Panc1 (cell line): Measurements from ENCODE around the gene GATC. TPM values are rescaled to one million over a fixed set of nuclear protein-coding genes. Genes with fewer than 3 reads are reported as not detected.

ENCODE experiments used
- ATAC-seq: fragments of 200-7000 bp; cut with Tn5 transposase; 2 replicates; pipeline ENCODE4 v1.9.1; 2020; ENCODE audit warnings: mild to moderate bottlenecking, moderate library complexity
- BruUV-seq: library from RNA; stranded (reverse); fragments of 400-500 nt; replicated peaks from 2 replicates; lab custom pipeline; 2021; lab: Mats Ljungman, UMichigan
- CTCF ChIA-PET: fragments of 300-600 bp; sonication (Branson Sonifier 250); formaldehyde crosslinking; loops from one replicate; lab custom pipeline; 2022; ENCODE audit warnings: antibody characterized with exemption; lab: Charles Lee
- POLR2A ChIA-PET: fragments of 300-600 bp; sonication (Branson Sonifier 250); formaldehyde crosslinking; loops from one replicate; lab custom pipeline; 2022; ENCODE audit warnings: antibody characterized with exemption; lab: Charles Lee
- DNase-seq: peaks from one replicate; pipeline ENCODE4 v3.0.0-alpha.2; 2010; ENCODE audit warnings: low read depth, low spot score
- H3K27ac ChIP-seq: 2 replicates; pipeline ENCODE4 v1.5.1; 2011; ENCODE audit warnings: mild to moderate bottlenecking, low read length, inconsistent platforms
- H3K27me3 ChIP-seq: fragments of 200-500 bp; sonication (Bioruptor generic); 2 replicates; pipeline ENCODE4 v1.6.0; 2014; ENCODE audit warnings: low read length, inconsistent platforms; ENCODE audit not compliant: control insufficient read depth, insufficient read depth
- H3K36me3 ChIP-seq: fragments of 200-500 bp; sonication (Bioruptor generic); 2 replicates; pipeline ENCODE4 v1.5.1; 2014; ENCODE audit warnings: inconsistent platforms, mild to moderate bottlenecking, low read length, moderate library complexity; ENCODE audit not compliant: control insufficient read depth, insufficient read depth
- H3K4me1 ChIP-seq: 2 replicates; pipeline ENCODE4 v1.5.1; 2011; ENCODE audit warnings: inconsistent platforms, mild to moderate bottlenecking, low read length, moderate library complexity; ENCODE audit not compliant: control insufficient read depth, insufficient read depth
- H3K4me3 ChIP-seq, 2 experiments: 2 replicates each; pipeline ENCODE4 v1.5.1; 2011 to 2012; ENCODE audit warnings: low read depth in 2 of 2, low read length in 2 of 2, mild to moderate bottlenecking in 2 of 2, inconsistent platforms in 1 of 2, moderate library complexity in 1 of 2
- H3K9me3 ChIP-seq: fragments of 200-500 bp; sonication (Bioruptor generic); 2 replicates; pipeline ENCODE4 v1.5.1; 2014; ENCODE audit warnings: low read depth, mild to moderate bottlenecking, inconsistent platforms, low read length, moderate library complexity; ENCODE audit not compliant: control insufficient read depth, insufficient read depth
- CTCF ChIP-seq: fragments of 450-650 bp; IDR thresholded peaks from 2 replicates; pipeline ENCODE4 v1.5.1; 2017; ENCODE audit warnings: mild to moderate bottlenecking
- POLR2AphosphoS5 ChIP-seq: IDR thresholded peaks from 2 replicates; pipeline ENCODE4 v1.6.1; 2012; ENCODE audit warnings: mild to moderate bottlenecking, low read depth, low read length, moderate library complexity
- REST ChIP-seq, 2 experiments: IDR thresholded peaks; 2 replicates each; pipeline ENCODE4 v1.6.1; 2011 to 2012; ENCODE audit warnings: low read depth in 2 of 2, control low read depth in 1 of 2, low read length in 1 of 2, mild to moderate bottlenecking in 1 of 2, moderate library complexity in 1 of 2; ENCODE audit not compliant: insufficient read depth in 1 of 2
- SIN3A ChIP-seq: IDR thresholded peaks from 2 replicates; pipeline ENCODE4 v1.6.1; 2012; ENCODE audit warnings: low read depth, mild to moderate bottlenecking, low read length, moderate library complexity, borderline replicate concordance; ENCODE audit not compliant: insufficient read depth
- TCF7L2 ChIP-seq: IDR thresholded peaks from 2 replicates; pipeline ENCODE4 v1.6.1; 2011; ENCODE audit warnings: mild to moderate bottlenecking, low read depth, low read length, inconsistent platforms
- in situ Hi-C: cut with HindIII; loops from 2 replicates; pipeline ENCODE4 v1.10.0; 2016; ENCODE audit warnings: low sequenced_read_pairs, low pct_unique_long_range_greater_than_20kb
- intact Hi-C: fragments of 100-400 bp; cut with micrococcal nuclease; formaldehyde crosslinking; loops from one replicate; pipeline ENCODE4 v1.10.0; 2022; ENCODE audit not compliant: unreplicated experiment
- total RNA-seq: library from RNA; stranded (reverse); gene quantifications from one replicate; pipeline ENCODE4 v1.2.1, GENCODE V29; 2021; ENCODE audit not compliant: unreplicated experiment

Gene GATC
- total RNA-seq, 1 experiment from 2014 or later = 34.7 TPM

GRCh38 chr12:120481022-120481767 lies 35.0 kb downstream of the GATC start:
- ATAC-seq (no peak), DNase-seq (no peak)
- H3K4me3 ChIP-seq = no peak overlapping the region
- in situ Hi-C loops (no loop called here), intact Hi-C loops (no loop called here)
- POLR2A ChIA-PET = interaction anchor here (0.7 kb wide), 1 partner anchor 12 kb away, joined by 5 read pairs; the partner anchor contains the start of gene SRSF9
- no peaks in the 10 kb centered on the region for H3K36me3 ChIP-seq
- H3K4me1 ChIP-seq = peaks cover 3% of the 10 kb centered on the region; the same call in 1 of the 2 replicates
- H3K9me3 ChIP-seq = no peaks in the 10 kb centered on the region
- CTCF ChIA-PET = interaction anchor here (0.6 kb wide), 2 partner anchors 367 to 373 kb away, joined by 3 read pairs; no protein-coding TSS in a partner anchor
- no peak for TF ChIP-seq TCF7L2
- no peak for TF ChIP-seq CTCF
- TF ChIP-seq POLR2AphosphoS5 = no peak
- no peak for TF ChIP-seq SIN3A
- no peak for TF ChIP-seq REST (IDR thresholded peaks at IDR 0.05; ENCODE audit: insufficient read depth in 1 of 2, low read depth in 2 of 2, low read length in 1 of 2)
- no peak overlapping the region for H3K27ac ChIP-seq
- H3K27me3 ChIP-seq = no peaks in the 10 kb centered on the region
- no TSS peak for BruUV-seq

- no peak for DNase-seq
- intact Hi-C loops = no loop called here
- CTCF ChIA-PET = interaction anchor here (0.6 kb wide), 1 partner anchor 113 kb away, joined by 7 read pairs; no protein-coding TSS in a partner anchor
- H3K9me3 ChIP-seq = no peaks in the 10 kb centered on the region
- H3K4me1 ChIP-seq = peaks cover 3% of the 10 kb centered on the region; the same call in 1 of the 2 replicates
- TF ChIP-seq TCF7L2 (no peak), SIN3A (no peak)
- no peak overlapping the region for H3K4me3 ChIP-seq
- H3K27me3 ChIP-seq = no peaks in the 10 kb centered on the region
- in situ Hi-C loops = no loop called here
- POLR2A ChIA-PET = interaction anchor here (0.6 to 1.0 kb wide), 2 partner anchors 9 to 10 kb away, joined by 3 to 8 read pairs; no protein-coding TSS in a partner anchor
- no TSS peak for BruUV-seq
- no peak overlapping the region for H3K27ac ChIP-seq
- ATAC-seq = no peak
- no peaks in the 10 kb centered on the region for H3K36me3 ChIP-seq
Observed at GRCh38 chr12:120483621-120484020, 37.4 kb downstream of the GATC start.
